ENCODE data around the gene SERBP1.
A peak's percentile ranks its signal among the peaks of the same experiment; 100 is the strongest.
"Not testable (repeated sequence)": the region's sequence is repeated elsewhere in the genome, so short reads cannot be mapped to it uniquely, and the experiment has no call there.

Gene SERBP1

GRCh38 chr1:67439277-67440029, 9.3 kb upstream of the SERBP1 start:
- DNase-seq, result no peak

DNA sequence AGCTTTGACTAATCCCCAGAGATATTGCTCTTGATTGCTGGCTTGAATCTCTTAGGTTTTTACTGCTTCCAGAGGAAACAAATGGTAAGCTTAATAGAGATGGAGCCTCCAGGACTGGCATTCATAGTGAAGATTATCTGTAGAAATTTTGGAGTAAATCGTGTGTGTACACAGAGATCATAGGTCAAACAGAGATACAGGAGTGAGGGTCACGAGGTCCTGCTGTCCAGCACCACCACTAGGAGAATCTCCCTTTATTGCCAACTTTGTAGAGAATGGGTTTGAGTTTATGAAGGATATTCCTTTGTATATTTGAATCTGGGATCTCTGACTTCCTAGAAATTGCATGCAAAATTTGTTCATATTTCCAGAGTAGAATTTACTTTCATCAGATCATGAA, 7.8 kb upstream of the SERBP1 start:
- DNase-seq, result no peak

GRCh38 chr1:67436511-67437055, 6.4 kb upstream of the SERBP1 start:
- no peak for DNase-seq

GRCh38 chr1:67434491-67434890, 4.3 kb upstream of the SERBP1 start:
- DNase-seq, result no peak

DNA sequence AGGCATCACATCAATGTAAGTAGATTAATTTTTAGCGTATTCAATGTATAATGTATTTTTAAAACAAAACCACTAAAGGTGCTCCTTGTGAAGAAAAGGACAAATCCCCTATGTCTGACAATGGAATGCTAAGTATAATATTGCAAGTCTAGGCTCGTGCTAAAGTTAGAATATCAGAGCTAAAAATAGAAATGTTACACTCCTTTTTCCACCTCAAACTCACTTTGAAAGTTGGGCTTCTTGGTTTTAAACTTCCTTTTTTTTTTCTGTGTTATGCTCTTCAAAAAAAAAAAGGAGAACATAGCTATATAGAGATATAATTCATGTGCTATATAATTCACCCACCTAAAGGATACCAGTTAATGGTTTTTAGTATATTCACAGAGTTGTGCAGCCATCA, 3.6 kb upstream of the SERBP1 start:
- DNase-seq, result no peak

DNA sequence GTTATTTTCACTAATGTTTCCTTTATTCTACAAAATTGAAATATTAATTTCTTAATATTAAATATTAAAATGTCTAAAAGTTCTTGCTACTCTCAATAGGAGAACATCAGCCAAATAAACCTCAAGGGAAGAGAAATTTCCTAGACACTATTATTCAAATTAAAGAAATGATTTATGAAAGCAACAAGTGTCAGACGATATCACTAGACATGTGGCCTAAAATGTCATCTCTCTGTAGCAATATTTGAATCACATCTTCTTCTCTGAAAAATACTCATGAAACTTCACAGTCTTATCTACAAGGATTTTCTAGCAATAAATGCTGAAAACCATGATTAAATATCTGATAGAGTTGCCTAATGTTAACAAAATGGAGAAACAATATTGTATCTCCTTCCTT, 2.5 kb upstream of the SERBP1 start:
- no peak for DNase-seq

- peak; percentile 23 to 57 for DNase-seq
Observed at GRCh38 chr1:67431869-67432578, 1.8 kb upstream of the SERBP1 start.

- DNase-seq, result no peak
Observed at GRCh38 chr1:67431156-67431765, 1.1 kb upstream of the SERBP1 start.

- peak in 1 of 2 experiments; percentile 14 for DNase-seq
Observed at GRCh38 chr1:67429528-67430357, 459 bp downstream of the SERBP1 start.

GRCh38 chr1:67429011-67429527, 1.1 kb downstream of the SERBP1 start:
- peak; percentile 8 to 32 for DNase-seq

GRCh38 chr1:67427947-67428346, 2.3 kb downstream of the SERBP1 start:
- no peak for DNase-seq

DNA sequence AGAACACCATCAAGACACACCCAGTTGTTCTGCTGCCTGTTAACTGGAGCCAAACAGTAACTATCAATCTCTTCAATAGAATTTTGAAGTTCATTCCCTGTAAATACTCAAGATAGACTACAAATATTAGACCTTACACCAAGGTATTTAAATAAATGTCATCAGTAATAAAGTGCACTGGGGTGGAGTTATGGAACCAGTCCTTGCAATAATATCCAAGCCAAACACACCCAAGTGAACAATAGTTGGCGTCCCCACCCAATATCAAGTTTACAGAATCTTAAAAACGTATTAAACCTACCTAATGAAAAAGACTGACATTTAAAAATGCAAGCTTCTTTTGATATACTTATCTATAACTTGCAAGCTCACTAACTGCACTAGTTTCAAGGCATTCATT, 2.7 kb downstream of the SERBP1 start:
- DNase-seq, result no peak

GRCh38 chr1:67420835-67421492, 9.2 kb downstream of the SERBP1 start:
- DNase-seq, result no peak

DNA sequence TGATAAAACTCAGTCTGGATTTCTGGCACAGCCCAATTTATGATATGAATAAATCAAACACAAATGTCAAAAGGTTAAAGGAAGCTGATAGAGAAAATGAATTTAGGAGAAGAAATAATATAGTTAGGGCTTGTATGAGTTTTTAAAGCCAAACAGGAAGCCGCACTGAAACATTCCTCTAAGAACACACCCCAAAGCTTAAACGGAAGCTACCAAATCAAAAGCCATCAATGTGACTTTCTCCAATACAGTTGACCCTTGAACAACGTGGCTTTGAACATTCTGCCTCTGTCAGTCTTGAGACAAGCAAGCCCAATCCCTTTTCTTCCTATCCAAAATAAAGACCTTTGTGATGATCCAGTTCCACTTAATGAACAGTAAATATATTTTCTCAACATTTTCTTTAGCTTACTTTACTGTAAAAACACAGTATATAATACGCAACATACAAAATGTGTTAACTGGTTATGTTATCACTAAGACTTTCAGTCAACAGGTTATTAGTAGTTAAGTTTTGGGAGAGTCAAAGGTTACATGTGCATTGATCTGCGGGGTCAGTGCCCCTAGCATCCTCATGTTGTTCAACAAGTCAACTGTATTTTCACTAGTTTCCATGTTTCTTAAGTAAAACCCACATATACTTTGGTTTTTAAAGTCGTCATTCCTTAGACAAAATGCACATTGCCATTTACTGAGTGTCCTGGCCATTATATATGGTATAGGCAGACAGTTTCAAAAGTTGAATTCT, 11.2 kb downstream of the SERBP1 start:
- DNase-seq, result no peak

GRCh38 chr1:67417733-67418132, 12.5 kb downstream of the SERBP1 start:
- DNase-seq, result not testable (repeated sequence)

DNA sequence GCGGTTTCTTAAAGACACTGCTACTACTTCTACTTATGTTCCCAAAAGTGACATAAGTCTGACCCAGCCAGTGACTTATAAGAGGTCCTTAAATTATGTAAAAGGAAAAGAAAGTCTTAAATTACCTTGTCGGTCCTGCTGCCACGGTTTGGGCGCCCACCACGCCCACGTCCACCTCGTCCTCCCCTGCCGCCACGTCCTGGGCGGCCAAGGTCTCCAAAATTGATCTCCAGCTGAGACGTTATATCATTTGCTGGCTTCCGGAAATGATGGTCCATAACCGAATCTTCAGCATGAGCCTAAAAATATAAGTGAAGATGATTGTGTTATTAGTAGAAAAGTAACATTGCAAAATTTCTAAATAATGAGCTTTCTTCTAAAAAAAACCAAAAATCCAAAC, 15.2 kb downstream of the SERBP1 start:
- no peak for DNase-seq

GRCh38 chr1:67414574-67414973, 15.6 kb downstream of the SERBP1 start:
- no peak for DNase-seq

DNA sequence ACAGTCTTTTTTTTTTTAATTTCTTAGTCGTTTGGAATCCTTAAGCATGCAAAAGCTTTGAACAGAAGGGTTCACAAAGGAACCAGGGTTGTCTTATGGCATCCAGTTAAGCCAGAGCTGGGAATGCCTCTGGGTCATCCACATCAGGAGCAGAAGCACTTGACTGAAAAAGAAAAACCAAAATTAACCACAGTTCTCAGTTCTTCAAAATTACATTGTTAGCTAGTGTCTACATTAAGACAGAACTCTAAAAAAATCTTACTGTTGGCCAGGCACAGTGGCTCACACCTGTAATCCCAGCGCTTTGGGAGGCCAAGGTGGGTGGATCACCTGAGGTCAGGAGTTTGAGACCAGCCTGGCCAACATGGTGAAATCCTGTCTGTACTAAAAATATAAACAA, 17.1 kb downstream of the SERBP1 start:
- DNase-seq, result not testable (repeated sequence)

DNA sequence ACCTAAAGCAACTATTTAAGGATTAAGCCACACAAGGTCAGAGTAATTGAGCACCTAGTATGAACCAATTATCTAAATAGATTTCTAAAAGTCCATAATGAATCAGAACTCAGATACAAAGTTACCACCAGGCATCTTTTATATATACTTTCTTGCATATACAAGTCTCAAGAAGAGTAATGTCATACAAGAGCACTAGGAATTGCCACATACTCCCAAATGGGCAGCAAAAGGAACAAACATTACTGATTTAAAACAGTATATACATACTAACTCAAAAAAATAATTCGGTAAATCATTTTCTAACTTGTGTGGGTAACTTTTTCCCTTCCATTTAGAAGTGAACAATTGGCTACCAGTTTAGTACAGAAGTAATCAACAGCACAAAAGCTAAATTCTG, 22.1 kb downstream of the SERBP1 start:
- no peak for DNase-seq

DNA sequence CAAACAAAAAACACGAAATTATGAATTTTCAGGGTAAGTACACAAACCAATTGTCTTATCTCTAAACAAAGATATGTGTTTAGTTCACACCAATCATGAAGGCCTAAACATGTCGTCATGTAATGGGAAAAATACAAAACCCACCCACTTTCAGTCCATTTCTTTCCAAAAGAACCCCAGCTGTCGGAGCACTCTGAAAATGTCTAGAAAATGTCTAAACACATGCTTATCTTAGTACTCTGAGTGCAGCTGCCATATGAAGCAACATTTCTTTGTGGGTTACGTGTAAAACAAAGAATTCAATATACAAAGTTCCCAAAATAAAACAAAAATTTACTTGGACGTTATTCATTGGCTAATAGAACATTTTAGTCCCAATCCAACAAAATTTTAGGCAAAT, 22.7 kb downstream of the SERBP1 start:
- DNase-seq, result no peak

Data from NCI-H524 (cell line).